ENCODE measurements around the gene EML6.

Gene EML6

DNA sequence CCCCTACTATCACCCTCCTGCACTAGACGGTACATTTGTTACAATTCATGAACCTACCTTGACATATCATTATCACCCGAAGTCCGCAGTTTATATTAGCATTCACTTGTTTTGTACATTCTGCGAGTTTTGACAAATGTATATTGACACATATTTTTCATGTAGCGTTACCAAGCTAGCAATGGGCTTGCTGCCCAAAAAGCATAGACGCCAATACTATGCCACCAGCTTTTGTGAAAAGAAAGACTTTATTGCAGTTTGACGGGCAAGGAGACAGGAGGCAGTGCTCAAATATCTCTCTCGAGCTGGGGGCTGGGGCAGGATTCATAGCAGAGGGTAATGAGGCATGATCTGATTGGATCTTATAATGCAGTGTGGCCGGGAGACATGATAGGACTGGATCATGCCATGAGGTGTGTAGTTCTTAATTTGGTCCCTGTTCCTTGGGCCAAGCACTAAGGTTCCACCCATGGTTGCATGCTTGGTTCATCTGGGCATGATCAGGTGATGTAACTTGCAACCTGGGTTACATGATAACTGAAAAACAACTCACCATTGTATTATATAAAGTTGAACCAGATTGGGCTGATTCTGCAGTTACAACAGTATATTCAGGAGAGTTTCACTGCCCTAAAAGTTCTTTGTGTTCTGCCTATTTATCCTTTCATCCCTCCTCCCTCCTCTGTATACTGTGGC is 164.5 kb downstream of the EML6 start:
- DNase-seq, result no peak

DNA sequence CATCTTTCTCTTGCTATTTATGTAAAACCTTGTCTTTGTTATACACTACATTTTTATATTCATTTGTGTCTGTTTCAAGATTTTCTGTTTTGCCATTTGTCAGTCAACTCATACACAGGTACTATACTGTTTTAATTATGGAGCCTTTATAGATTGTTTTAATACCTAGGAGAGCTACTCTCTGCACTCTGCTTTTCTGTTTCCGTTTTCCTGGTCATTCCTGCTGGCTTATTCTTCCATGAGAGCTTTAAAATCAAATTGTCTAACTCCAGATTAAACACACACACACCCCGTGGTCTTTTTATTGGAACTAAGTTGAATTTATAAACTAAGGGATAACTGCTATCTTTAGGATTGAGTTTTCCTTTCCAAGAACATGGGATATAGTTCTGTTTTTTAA is 165.6 kb downstream of the EML6 start:
- DNase-seq, result no peak

DNA sequence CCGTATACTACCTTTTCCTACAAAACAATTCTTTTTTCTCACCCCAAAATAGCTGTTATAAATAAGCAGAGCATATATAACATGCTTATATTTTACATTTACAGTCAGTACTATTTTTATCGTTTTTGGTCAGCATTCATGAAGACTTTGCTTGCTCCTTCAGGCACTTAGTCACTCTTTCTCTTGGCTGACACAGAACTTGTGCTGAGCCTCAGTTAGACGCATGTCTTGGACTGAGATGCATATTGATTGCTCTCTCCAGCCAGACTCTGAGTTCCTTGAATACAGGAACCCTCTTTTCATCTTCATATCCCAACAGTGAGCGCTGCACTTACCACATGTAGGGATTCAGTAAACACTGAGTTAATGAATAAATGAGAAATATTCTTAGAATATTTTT is 168.4 kb downstream of the EML6 start:
- no peak for DNase-seq

DNA sequence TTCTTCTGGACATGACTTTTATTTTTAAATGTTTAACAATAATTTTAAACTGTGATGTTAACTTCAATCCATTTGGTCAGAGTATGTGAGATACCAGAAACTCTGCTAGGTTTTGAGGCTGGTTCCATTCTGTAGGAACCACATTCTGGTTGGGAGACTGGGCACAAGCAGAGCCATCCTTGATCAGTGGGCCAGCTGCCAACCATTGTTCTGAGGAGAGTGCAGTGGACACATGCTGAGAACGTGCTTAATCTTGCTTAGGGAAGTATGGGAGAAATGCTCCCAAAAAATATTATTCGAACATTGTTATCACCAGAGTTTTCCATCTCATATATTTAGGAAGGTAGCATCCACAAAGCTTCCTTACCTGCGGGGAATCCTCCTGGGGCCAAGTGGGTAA is 171.0 kb downstream of the EML6 start:
- DNase-seq, result no peak

DNA sequence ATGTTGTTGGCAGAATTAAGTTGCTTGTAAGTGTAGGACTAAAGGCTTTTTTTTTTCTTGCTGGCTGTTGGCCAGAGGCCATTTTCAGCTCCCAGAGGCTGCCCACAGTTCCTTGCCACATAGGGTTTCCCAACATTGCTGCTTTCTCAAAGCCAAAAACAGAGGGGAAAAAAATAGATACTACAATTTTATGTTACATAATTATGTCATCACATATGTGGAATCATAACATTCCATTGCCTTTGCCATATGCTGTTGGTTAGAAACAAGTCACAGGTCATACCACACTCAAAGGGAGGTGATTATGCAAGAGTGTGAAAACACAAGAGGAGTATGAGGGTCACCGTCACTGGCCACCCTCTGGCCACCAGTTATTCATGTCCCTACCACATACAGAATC is 172.3 kb downstream of the EML6 start:
- DNase-seq, result no peak

DNA sequence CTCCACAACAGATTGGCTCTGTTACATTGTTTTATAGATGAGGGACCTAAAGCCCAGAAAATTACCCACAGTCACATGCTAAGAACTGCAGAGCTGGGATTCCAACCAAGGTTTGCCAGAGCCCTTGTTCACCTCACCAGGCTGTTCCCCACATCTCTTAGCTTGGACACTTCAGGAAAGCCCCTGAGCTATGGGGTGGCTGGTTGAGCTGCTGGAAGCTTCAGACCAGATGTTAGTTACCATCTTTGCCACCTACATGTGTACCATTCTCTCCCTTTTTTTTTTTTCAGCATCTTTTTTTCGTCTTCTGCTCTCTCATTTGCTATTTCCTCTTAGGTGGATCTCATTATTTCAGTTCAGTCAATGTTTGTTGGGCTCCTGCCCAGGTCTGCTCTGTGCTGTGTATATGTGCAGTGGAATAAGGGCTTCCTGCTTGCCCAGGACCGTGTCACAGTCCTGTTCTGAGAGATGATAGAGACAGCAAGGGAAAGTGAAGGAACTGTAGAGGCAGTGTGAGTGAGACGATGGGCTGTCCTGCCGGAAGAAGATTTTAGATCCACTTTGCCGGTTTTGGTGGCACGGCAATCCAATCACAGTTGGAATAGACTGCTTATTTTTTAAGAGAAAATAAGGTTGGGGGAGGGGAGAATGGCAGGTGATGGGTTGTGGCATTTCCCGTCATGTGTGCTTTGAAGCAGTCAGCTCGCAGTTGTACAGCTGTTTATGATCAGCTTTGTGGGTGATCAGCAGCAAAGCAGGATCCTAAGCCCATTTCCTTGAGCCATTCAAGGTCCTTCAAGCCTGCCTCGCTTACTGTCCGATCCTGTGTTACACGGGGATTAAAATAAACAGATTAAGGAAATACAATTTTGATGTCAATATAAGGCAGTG is 174.2 kb downstream of the EML6 start:
- DNase-seq, result no peak

DNA sequence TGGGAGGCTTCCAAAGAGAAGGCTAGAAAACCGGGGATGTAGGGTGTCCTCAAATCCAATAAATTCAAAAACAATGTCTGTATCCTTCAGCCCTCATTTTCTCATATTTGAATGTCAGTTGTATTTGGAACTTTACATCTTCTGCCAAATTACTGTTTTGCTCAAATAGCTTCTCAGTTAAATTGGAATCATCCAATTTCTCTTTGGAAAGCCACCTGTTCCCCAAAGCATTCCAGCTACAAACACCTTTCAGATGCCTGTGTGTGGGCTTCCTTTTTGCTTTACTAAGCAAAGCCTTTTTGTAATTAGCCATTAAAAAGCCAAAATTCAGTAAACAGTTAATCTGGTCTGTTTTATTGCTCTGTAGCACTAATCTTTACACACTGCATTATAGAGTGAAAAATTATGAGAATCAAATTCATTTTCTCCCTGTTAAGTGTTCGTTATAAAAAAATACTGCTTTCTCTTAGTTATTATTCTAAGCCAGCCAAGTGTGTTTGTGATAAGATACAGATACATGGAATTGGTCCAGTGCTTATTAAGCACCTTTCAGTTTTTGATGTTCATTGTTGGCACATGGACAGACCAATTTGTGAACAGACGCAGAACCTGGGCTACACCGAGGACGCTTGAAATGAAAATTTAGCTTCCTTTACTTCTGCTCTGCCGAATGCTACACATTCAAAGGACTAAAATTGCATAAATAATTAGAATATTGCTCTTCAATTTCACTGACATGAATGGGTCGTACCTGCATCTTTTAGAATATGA is 175.2 kb downstream of the EML6 start:
- DNase-seq, result no peak

DNA sequence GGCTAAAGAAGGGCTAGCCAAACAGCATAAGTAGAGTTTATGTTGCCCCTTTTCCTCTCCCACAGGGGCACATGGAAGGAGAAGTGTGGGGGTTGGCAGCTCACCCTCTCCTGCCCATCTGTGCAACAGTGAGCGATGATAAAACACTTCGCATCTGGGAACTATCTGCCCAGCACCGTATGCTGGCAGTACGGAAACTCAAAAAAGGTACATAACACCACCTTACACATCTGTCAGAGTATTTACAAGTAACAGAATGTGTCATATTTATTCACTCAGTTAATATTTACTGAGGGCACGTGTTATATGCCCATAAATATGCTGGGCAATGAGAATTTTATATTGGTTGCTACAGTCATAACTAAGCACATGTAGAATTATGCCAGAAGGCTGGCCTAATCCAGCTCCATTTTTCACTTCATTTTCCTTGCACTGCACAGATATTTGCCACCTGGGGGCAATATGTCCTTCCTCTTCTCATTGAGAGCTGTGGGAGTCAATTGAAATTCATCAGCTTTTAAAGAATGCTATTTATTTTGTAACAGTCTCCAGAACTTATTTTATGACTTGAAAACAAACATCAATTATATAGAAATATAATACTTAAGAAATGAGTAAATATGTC is 176.2 kb downstream of the EML6 start:
- peak; percentile 80 for DNase-seq

DNA sequence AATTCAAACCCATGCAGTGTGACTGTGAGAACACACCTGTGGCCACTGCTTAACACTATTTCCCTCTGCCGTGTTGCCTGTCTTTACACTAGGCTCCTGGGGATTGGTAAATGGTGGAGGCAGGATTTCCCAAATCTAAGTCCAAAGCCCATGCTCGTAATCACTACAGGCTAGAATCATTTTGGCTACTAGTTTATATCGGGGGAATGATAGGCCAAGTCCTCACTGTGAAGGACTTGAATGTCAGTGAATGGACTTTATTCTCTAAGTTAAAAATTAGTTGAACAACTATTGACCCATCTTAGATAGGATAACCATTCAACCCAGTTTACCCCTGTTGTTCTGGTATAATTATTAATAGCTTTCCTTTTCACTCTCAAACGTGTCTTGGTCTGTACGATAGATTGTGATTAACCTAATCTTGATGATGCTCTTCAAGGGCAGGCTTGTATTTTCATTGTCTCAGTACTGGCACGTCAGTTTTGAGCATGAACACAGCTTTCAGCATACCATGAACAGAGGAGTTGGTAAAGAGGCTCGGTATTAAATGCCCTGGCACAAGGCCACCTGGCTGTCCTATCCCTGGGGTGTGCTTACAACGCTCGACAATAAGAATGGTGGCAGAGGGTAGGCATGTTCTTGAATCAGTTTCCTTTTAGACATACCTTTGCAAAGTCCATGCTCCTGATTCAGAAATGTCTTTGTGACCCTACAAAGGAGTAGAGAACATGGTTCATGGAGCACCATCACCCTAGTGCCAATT is 177.9 kb downstream of the EML6 start:
- no peak for DNase-seq

DNA sequence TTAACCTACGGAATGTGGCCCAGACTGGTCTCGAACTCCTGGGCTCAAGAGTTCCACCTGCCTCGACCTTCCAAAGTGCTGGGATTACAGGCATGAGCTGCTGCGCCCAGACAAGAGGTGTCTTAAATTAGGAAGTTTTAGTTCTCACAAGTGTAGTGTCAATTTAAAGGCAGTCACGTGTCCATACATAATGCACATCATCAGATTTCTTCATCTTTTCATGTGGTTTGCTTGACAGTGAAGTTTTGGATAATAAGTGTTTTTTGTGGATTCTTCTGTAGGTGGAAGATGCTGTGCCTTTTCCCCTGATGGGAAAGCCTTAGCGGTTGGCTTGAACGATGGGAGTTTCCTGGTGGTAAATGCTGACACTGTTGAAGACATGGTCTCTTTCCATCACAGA is 179.3 kb downstream of the EML6 start:
- no peak for DNase-seq

DNA sequence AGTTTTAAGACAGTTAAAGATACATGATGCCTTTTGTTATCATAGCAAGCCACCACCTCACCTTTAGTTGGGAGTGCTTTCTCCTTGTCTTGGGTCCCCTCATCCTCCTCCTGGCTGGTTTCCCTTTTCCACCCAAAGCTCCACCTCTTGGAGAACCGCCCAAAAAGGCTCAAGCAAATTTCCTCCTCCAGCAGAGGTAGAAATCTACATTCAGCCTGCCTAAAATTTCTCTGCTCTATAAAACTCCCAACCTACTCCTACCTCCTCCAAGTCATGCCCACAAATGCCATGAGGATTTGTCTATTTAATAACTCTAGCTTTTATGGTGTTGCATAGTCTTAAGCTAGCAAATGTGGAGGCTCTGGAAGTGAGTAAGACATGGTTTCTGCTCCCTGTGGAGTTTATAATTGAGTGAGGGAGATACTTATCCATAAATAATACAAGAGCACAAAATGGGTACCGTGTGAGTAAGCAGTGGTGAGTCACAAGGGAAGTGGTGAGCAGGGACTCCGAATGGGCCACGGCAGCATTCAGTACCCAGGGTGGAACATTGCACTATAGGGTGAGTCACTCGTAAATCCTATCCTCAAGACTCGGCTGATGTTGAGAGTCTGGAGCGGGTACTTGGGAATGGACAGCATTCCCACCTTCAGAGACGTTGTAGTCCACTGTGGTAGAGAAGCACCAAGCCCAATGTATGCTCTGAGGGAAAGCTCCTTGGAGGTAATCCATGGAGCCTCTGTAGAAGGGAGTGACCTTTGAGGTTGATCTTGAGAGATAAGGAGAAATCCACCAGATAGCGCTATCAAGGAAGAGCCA is 180.5 kb downstream of the EML6 start:
- DNase-seq, result peak; percentile 76

DNA sequence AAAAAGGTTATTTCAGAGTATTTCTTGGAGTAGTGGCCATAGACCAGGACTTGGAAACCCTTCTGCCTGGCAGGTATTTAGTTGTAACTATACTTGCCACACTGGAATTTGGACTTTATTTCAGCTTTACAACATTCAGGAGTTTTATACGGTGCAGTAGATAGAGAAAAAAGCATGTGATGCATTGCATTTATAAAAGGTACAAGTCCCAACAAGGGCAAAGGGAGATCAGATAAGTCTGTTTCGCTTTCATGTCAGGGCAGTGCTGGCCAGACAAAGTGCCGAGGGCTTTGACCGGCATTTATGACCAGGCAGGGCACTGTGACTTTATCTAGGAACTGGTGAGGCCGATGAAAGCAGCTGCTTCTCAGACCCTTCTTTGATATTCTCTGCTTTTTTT is 181.4 kb downstream of the EML6 start:
- DNase-seq, result no peak

DNA sequence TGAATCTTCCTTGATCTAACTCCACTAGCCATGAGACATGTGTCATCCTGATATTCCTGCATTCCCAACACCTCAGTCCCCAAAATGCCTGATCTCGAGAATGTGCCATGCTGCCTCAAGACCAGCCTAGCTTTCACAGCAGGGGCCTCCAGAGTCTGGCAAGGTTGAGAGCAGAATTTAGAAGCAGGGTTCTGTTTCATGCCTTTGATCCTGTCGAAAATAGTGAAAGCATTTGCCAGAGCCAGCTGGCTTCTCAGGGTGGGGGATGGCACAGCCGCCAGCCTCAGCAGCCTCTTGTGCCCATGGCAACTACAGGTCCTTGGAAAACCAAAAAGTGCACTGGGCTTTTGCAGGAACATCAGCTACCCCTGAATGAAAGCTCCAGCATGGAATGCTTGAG is 183.3 kb downstream of the EML6 start:
- no peak for DNase-seq

DNA sequence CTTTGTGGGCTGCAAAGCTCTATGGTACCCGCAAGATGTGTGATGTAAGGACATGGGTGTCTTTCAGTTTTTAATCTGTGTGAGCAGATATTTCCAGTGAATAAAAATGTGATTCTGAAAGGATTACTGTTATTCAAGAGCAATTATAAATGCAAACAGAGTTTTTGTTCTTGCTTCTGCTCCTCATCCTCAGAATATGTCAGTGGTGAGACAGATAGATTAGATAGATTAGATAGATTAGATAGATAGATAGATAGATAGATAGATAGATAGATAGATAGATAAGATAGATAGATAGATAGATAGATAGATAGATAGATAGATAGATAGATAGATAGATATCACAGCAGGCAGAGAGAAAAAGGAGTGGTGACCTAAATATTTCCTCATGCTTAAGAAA is 184.2 kb downstream of the EML6 start:
- no peak for DNase-seq

DNA sequence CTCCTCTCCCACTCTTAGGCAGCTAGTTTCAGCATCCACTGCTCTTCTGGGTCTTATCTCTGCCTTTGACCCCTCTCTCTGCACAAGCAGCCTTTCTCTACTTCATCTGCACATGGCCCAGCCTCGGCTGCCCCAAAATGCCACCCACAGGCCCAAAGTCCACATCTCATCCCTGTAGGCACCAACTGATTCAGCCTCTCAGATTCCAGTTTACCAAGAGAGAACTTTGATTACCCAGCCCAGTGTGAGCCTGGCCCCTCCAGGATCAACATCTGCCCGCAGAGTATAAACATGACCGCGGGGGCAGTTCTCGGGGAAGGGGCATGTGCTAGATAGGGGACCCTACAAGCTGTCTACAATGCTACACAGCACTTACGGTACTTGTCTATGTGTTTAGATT is 185.1 kb downstream of the EML6 start:
- DNase-seq, result no peak

DNA sequence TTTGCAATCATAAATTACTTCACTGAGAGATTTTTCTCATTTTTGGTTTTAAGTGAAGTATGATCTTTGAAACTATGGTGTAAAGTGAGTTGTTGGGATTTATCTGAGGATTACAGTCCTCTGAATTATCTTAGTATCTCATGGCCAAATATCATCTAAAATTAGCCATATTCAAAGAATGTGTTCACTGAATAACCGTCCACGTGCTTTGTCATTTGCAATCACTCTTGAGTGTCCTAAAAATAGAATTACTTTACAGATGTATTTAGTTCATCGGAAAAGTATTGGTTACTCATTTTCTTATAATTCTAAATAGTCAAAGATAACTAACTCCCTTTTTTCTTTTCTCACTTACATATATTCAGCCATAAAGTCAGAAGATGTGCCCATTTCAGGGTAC is 185.5 kb downstream of the EML6 start:
- no peak for DNase-seq

DNA sequence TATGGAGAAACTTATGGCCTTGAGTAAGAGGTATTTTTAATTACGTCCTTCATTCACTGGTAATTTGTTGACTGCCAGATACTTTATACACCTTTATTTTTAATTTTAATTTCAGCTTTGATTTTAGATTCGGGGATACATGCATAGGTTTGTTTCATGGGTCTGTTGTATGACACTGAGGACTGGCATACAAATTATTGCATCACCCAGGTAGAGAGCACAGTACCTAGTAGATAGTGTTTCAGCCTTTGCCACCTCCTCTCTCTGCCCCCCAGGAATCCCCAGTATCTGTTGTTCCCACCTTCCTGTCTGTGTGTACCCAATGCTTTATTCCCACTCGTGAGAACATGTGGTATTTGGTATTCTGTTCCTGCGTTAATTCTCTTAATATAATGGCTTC is 188.8 kb downstream of the EML6 start:
- no peak for DNase-seq

DNA sequence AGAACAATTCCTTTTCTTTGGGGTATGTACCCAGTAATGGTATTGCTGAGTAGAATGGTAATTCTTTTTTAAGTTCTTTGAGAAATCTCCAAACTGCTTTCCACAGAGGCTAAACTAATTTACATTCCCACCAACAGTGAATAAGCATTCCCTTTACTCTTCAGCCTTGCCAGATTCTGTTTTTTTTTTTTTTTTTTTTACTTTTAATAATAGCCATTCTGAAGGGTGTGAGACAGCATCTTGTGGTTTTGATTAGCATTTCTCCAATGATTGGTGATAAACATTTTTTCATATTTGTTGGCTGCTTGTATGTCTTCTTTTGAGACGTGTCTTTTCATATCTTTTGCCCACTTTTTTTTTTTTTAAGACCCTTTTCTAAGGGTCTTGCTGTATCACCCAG is 189.4 kb downstream of the EML6 start:
- no peak for DNase-seq

DNA sequence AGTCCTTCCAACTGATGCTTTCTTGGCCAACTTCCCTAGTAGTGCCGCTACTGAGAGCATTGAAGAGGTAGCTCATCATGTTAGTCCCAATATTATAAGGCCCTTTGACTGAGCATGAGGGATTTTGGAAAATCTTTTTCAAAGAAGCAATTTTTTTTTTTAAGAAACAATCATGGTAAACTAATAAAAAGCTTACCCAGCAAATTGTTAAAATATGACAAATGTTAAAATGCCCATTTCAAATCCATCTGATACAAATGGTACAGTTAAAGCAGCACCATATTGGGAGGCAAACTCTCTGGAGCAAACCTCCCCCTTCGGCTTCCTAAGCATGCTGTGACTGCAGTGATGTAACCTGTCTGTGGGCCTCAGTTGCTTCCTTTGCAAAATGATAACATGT is 191.2 kb downstream of the EML6 start:
- DNase-seq, result no peak

DNA sequence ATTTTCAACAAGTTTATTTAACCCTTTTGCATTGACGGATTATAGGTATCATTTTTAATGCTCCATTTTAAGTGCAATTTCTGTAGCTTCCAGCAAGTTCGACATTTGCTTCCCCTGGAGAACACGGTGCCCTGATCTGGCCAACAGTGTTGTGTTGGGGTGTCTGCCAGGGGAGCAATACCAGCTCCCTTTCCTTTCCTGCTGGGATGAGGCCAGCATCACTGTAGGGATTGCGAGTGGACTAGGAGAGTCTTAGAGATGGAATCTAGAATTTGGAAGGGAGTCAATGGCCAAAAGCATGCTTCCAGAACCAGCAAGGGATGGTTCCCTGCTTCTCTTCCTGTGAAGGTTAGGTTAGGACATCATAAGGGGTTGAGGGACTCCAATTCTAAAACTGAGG is 191.6 kb downstream of the EML6 start:
- DNase-seq, result no peak

DNA sequence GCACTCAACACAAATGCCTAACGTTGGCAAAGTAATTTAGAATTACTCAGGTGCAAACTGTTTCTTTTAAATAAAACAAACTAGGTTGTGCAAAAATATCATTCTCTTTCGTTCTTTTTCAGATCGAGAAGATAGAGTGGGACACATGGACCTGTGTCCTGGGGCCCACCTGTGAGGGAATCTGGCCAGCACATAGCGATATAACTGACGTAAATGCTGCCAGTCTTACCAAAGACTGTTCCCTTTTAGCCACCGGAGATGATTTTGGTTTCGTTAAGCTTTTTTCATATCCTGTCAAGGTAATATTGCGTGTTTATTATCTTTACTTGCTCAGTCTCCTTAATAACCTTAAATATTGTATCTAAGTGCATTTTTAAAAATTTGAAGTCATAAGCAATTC is 193.2 kb downstream of the EML6 start:
- no peak for DNase-seq

Measured in hematopoietic multipotent progenitor cell treated with erythropoietin and hydrocortisone succinate and interleukin-3 and kit ligand, for 4 days (in vitro differentiated cells).